Hematopoietic multipotent progenitor cell treated with erythropoietin and hydrocortisone succinate and interleukin-3 and kit ligand, for 6 days (in vitro differentiated cells): Measurements from ENCODE around the gene DPYSL5.
"Not testable (repeated sequence)": the region's sequence is repeated elsewhere in the genome, so short reads cannot be mapped to it uniquely, and the experiment has no call there.

Source experiments
- DNase-seq: peaks from one replicate; pipeline ENCODE4 v3.0.0-alpha.2; 2015

DPYSL5 gene

GRCh38 chr2:26875808-26876207, 27.9 kb downstream of the DPYSL5 start:
- no peak for DNase-seq

- no peak for DNase-seq
These were observed 28.3 kb downstream of the DPYSL5 start for GRCh38 chr2:26876260-26876659.

- DNase-seq = no peak
These were observed 29.3 kb downstream of the DPYSL5 start for GRCh38 chr2:26877276-26877675.

- DNase-seq = no peak
These were observed 32.2 kb downstream of the DPYSL5 start for GRCh38 chr2:26880161-26880560.

GRCh38 chr2:26880910-26881435, 33.0 kb downstream of the DPYSL5 start:
- DNase-seq = no peak

- DNase-seq = not testable (repeated sequence)
These were observed 34.3 kb downstream of the DPYSL5 start for GRCh38 chr2:26882220-26882619.

- no peak for DNase-seq
These were observed 36.0 kb downstream of the DPYSL5 start for GRCh38 chr2:26883956-26884355.

GRCh38 chr2:26884486-26884885, 36.6 kb downstream of the DPYSL5 start:
- no peak for DNase-seq

- DNase-seq = no peak
These were observed 37.9 kb downstream of the DPYSL5 start for GRCh38 chr2:26885651-26886329.

- no peak for DNase-seq
These were observed 38.8 kb downstream of the DPYSL5 start for GRCh38 chr2:26886736-26887135.

GRCh38 chr2:26887151-26887550, 39.2 kb downstream of the DPYSL5 start:
- DNase-seq = peak; percentile 63

- no peak for DNase-seq
These were observed 41.9 kb downstream of the DPYSL5 start for GRCh38 chr2:26889796-26890195.

- no peak for DNase-seq
These were observed 42.5 kb downstream of the DPYSL5 start for GRCh38 chr2:26890341-26891000.

GRCh38 chr2:26892133-26892532, 44.2 kb downstream of the DPYSL5 start:
- DNase-seq = no peak

- no peak for DNase-seq
These were observed 45.1 kb downstream of the DPYSL5 start for GRCh38 chr2:26892922-26893524.

GRCh38 chr2:26894136-26894535, 46.2 kb downstream of the DPYSL5 start:
- no peak for DNase-seq

GRCh38 chr2:26897807-26898479, 50.0 kb downstream of the DPYSL5 start:
- no peak for DNase-seq

GRCh38 chr2:26898480-26899078, 50.6 kb downstream of the DPYSL5 start:
- DNase-seq = no peak

GRCh38 chr2:26899500-26900164, 51.7 kb downstream of the DPYSL5 start:
- no peak for DNase-seq

- no peak for DNase-seq
These were observed 52.9 kb downstream of the DPYSL5 start for GRCh38 chr2:26900831-26901321.

- DNase-seq = no peak
These were observed 53.6 kb downstream of the DPYSL5 start for GRCh38 chr2:26901326-26902183.
